K562 (cell line): ENCODE results near the gene SPINT2. TPM values are rescaled to one million over a fixed set of nuclear protein-coding genes. Genes with fewer than 3 reads are reported as not detected.

Experiments
- CREBBP ChIP-seq: IDR thresholded peaks from one replicate; pipeline ENCODE4 v1.6.1; 2012; ENCODE audit warnings: low read depth, mild to moderate bottlenecking, control low read depth, inconsistent platforms, low read length
- CSDE1 ChIP-seq, 2 experiments: fragments of 450-650 bp; IDR thresholded peaks; 2 replicates each; pipeline ENCODE4 v1.6.1; 2016; ENCODE audit warnings: mild to moderate bottlenecking in 1 of 2
- ETV1 ChIP-seq: fragments of 450-650 bp; conservative IDR thresholded peaks from 2 replicates; pipeline ENCODE4 v1.6.1; 2016; ENCODE audit warnings: missing genetic modification characterization, control low read depth, low read depth, missing compliant biosample characterization
- IFI16 ChIP-seq: fragments of 250-450 bp; sonication (Bioruptor Pico); IDR thresholded peaks from 2 replicates; pipeline ENCODE4 v2.1.2; 2022; ENCODE audit warnings: mild to moderate bottlenecking, inconsistent platforms
- JUND ChIP-seq, 2 experiments: IDR thresholded peaks; 2 replicates in 1 of 2; 3 replicates in 1 of 2; pipeline ENCODE4 v1.6.1; 2011; ENCODE audit warnings: borderline replicate concordance in 2 of 2, low read depth in 2 of 2, low read length in 2 of 2, improper control_type of control experiment in 1 of 2, missing biosample characterization in 1 of 2, missing genetic modification characterization in 1 of 2, missing genetic modification reagents in 1 of 2
- KLF1 ChIP-seq: fragments of 450-650 bp; IDR thresholded peaks from 2 replicates; pipeline ENCODE4 v1.6.1; 2016; ENCODE audit warnings: missing genetic modification characterization, missing compliant biosample characterization
- MAZ ChIP-seq, 2 experiments: fragments of 450-650 bp in 1 of 2; sonication (generic) in 1 of 2; formaldehyde crosslinking; IDR thresholded peaks in 1 of 2; conservative IDR thresholded peaks in 1 of 2; 2 replicates each; pipeline versions ENCODE4 v1.4.0 to v1.5.0; 2020; ENCODE audit warnings: mild to moderate bottlenecking in 1 of 2, missing genetic modification reagents in 1 of 2
- MYC ChIP-seq, 2 experiments: fragments of 250-450 bp in 1 of 2; sonication (Bioruptor Pico) in 1 of 2; IDR thresholded peaks; 2 replicates each; pipeline versions ENCODE4 v1.5.1 to v1.6.1; 2012 to 2021; ENCODE audit warnings: low read depth in 2 of 2, borderline replicate concordance in 1 of 2, improper control_type of control experiment in 1 of 2, low read length in 1 of 2, mild to moderate bottlenecking in 1 of 2, moderate library complexity in 1 of 2
- NCOA2 ChIP-seq, 2 experiments: fragments of 450-650 bp; IDR thresholded peaks; 2 replicates each; pipeline ENCODE4 v1.6.1; 2018; ENCODE audit warnings: mild to moderate bottlenecking in 2 of 2, moderate library complexity in 1 of 2; ENCODE audit not compliant: partially characterized antibody in 2 of 2
- OTX1 ChIP-seq: fragments of 450-650 bp; formaldehyde crosslinking; IDR thresholded peaks from 2 replicates; pipeline ENCODE4 v1.4.0; 2022; ENCODE audit warnings: mild to moderate bottlenecking
- RBFOX2 ChIP-seq: fragments of 200-400 bp; formaldehyde crosslinking; IDR thresholded peaks from 2 replicates; pipeline ENCODE4 v1.6.1; 2017; ENCODE audit warnings: low read depth, mild to moderate bottlenecking, low read length, moderate library complexity
- RBM39 ChIP-seq: fragments of 200-400 bp; formaldehyde crosslinking; optimal IDR thresholded peaks from 2 replicates; pipeline ENCODE3; 2018; ENCODE audit warnings: low read depth, low read length
- SP1 ChIP-seq: sonication (generic); formaldehyde crosslinking; IDR thresholded peaks from 2 replicates; pipeline ENCODE4 v1.8.1; 2022; ENCODE audit warnings: mild to moderate bottlenecking, missing genetic modification reagents
- TCF7 ChIP-seq: sonication (generic); IDR thresholded peaks from 2 replicates; pipeline ENCODE4 v1.6.1; 2016; ENCODE audit warnings: antibody characterized with exemption, borderline replicate concordance
- XRCC5 ChIP-seq: fragments of 200-400 bp; formaldehyde crosslinking; IDR thresholded peaks from 2 replicates; pipeline ENCODE4 v1.6.1; 2017; ENCODE audit warnings: low read depth, mild to moderate bottlenecking, low read length
- YY1 ChIP-seq, 3 experiments: IDR thresholded peaks; 2 replicates each; pipeline ENCODE4 v1.6.1; 2011; ENCODE audit warnings: low read length in 2 of 3, mild to moderate bottlenecking in 2 of 3, moderate library complexity in 2 of 3, borderline replicate concordance in 1 of 3, control low read depth in 1 of 3, low read depth in 1 of 3; ENCODE audit not compliant: insufficient read depth in 3 of 3, insufficient replicate concordance in 2 of 3, control insufficient read depth in 1 of 3, insufficient read length in 1 of 3; ENCODE audit errors: extremely low read depth in 1 of 3
- ZBTB17 ChIP-seq: fragments of 450-650 bp; formaldehyde crosslinking; IDR thresholded peaks from 2 replicates; pipeline ENCODE4 v1.4.0; 2020; ENCODE audit warnings: mild to moderate bottlenecking
- ZNF324 ChIP-seq: fragments of 250-450 bp; sonication (Bioruptor Pico); IDR thresholded peaks from 2 replicates; pipeline ENCODE4 v1.4.0; 2020; ENCODE audit warnings: mild to moderate bottlenecking
- ZNF830 ChIP-seq: fragments of 250-450 bp; sonication (Bioruptor Pico); IDR thresholded peaks from 2 replicates; pipeline ENCODE4 v1.5.0; 2021; ENCODE audit warnings: mild to moderate bottlenecking
- polyA plus RNA-seq, 8 experiments: library from polyadenylated mRNA; depleted of rRNA in 4 of 8; stranded (reverse) in 5 of 8; unstranded in 3 of 8; fragments of >200 nt; fragmentation: Nextera tagmentation in 2 of 8; fragmentation: Illumina TruSeq in 1 of 8; extraction: Ambion mirVana in 2 of 8; extraction: Trizol in 1 of 8; gene quantifications; 2 replicates each; pipeline versions ENCODE4 v1.2.1 to v1.2.3, GENCODE V29; 2011 to 2014; ENCODE audit warnings: inconsistent platforms in 1 of 8, missing spikeins in 1 of 8
- total RNA-seq, 7 experiments: library from RNA; depleted of rRNA in 6 of 7; stranded (reverse); fragments of >200 nt in 6 of 7; fragmentation: Illumina TruSeq in 2 of 7; extraction: Trizol in 2 of 7; gene quantifications; 2 replicates each; pipeline versions ENCODE4 v1.2.1 to v1.2.3, GENCODE V29; 2011 to 2021; ENCODE audit warnings: low replicate concordance in 1 of 7
- TF ChIP-seq, protein P1 (sequence below): fragments of 450-650 bp; IDR thresholded peaks from 2 replicates; pipeline ENCODE4 v1.6.1; 2017; ENCODE audit warnings: antibody characterized with exemption
- TF ChIP-seq, protein P2 (sequence below), 2 experiments: fragments of 450-650 bp; conservative IDR thresholded peaks; 2 replicates each; pipeline ENCODE4 v1.6.1; 2017; ENCODE audit warnings: mild to moderate bottlenecking in 2 of 2, moderate library complexity in 2 of 2
- TF ChIP-seq, protein P3 (sequence below): fragments of 450-650 bp; conservative IDR thresholded peaks from 2 replicates; pipeline ENCODE4 v1.6.1; 2016; ENCODE audit warnings: missing genetic modification characterization, low read depth, mild to moderate bottlenecking, missing compliant biosample characterization, moderate library complexity

SPINT2 gene
- total and polyA plus RNA-seq, 9 of the 15 experiments (the other 6 are each of a cell fraction or from before 2014, with no cell fraction given): 0.65 to 4.5 (median 3.4) TPM

DNA sequence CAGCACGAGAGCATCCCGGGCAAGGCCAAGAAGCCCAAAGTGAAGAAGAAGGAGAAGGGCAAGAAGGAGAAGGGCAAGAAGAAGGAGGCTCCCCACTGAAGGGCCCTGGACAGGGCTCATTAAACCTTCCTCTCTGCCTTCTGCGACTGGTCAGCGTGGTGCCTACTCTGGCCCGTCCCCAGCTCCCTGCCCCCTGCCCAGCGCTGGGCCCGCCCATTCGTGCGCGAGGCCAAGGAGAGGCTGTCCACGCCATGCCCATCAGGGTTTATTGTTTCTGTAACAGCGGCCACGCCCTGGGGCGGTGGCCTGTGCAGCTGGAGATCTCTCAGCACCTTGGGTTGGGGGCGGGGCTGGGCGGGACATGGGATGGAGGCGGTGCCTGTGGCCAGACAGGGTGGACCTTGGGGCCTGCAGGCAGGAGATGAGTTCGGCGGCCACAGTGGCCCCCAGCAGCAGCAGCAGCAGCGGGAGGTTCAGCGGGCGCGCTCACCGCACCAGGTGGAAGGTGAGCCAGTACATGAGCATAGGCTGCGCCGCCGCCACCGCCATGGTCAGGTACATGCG lies 40.6 kb downstream of the SPINT2 start (continued):
- TF ChIP-seq ETV1 (no peak), ZBTB17 (CRISPR knock-in tag) (peak; percentile 52; the same call in 1 of the 2 replicates), YY1 (IDR thresholded peaks at IDR 0.05; ENCODE audit: borderline replicate concordance in 1 of 3, control insufficient read depth in 1 of 3, extremely low read depth in 1 of 3, insufficient read depth in 3 of 3, insufficient read length in 1 of 3, insufficient replicate concordance in 2 of 3, low read depth in 1 of 3, low read length in 2 of 3) (peak in 2 of 3 experiments; percentile 13 to 42), RBM39 (peak; percentile 16), NCOA2 (IDR thresholded peaks at IDR 0.05; ENCODE audit: partially characterized antibody in 2 of 2) (no peak), RBFOX2 (peak; percentile 56), ZNF324 (CRISPR knock-in tag) (no peak), KLF1 (tag) (peak; percentile 93), JUND (IDR thresholded peaks at IDR 0.05; ENCODE audit: borderline replicate concordance, low read depth, low read length) (peak; percentile 42; the same call in 1 of the 2 replicates), JUND (tag; IDR thresholded peaks at IDR 0.05; ENCODE audit: borderline replicate concordance, low read depth, low read length) (no peak), OTX1 (no peak), XRCC5 (0 out of 2 replicates have a peak, but pooled peaks have one; percentile 22), CREBBP (no peak), TCF7 (0 out of 2 replicates have a peak, but pooled peaks have one; percentile 17), SP1 (CRISPR knock-in tag) (peak; percentile 75; the same call in 1 of the 2 replicates), ZNF830 (CRISPR knock-in tag) (no peak), CSDE1 (IDR thresholded peaks at IDR 0.05) (no peak), IFI16 (CRISPR knock-in tag) (no peak), MAZ (CRISPR knock-in tag; conservative IDR thresholded peaks at IDR 0.05 in 1 of 2, IDR thresholded peaks at IDR 0.05 in 1 of 2) (peak; percentile 44 to 96; a peak in 3 of 4 replicates), MYC (IDR thresholded peaks at IDR 0.05; ENCODE audit: low read depth, low read length) (peak; percentile 57; the same call in 1 of the 2 replicates), MYC (CRISPR knock-in tag; IDR thresholded peaks at IDR 0.05; ENCODE audit: borderline replicate concordance, low read depth) (no peak)
- TF ChIP-seq, protein P1, sequence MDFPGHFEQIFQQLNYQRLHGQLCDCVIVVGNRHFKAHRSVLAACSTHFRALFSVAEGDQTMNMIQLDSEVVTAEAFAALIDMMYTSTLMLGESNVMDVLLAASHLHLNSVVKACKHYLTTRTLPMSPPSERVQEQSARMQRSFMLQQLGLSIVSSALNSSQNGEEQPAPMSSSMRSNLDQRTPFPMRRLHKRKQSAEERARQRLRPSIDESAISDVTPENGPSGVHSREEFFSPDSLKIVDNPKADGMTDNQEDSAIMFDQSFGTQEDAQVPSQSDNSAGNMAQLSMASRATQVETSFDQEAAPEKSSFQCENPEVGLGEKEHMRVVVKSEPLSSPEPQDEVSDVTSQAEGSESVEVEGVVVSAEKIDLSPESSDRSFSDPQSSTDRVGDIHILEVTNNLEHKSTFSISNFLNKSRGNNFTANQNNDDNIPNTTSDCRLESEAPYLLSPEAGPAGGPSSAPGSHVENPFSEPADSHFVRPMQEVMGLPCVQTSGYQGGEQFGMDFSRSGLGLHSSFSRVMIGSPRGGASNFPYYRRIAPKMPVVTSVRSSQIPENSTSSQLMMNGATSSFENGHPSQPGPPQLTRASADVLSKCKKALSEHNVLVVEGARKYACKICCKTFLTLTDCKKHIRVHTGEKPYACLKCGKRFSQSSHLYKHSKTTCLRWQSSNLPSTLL: no peak
- TF ChIP-seq, protein P2, sequence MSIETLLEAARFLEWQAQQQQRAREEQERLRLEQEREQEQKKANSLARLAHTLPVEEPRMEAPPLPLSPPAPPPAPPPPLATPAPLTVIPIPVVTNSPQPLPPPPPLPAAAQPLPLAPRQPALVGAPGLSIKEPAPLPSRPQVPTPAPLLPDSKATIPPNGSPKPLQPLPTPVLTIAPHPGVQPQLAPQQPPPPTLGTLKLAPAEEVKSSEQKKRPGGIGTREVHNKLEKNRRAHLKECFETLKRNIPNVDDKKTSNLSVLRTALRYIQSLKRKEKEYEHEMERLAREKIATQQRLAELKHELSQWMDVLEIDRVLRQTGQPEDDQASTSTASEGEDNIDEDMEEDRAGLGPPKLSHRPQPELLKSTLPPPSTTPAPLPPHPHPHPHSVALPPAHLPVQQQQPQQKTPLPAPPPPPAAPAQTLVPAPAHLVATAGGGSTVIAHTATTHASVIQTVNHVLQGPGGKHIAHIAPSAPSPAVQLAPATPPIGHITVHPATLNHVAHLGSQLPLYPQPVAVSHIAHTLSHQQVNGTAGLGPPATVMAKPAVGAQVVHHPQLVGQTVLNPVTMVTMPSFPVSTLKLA (conservative IDR thresholded peaks at IDR 0.05): peak; percentile 77 to 87
- TF ChIP-seq, protein P3, sequence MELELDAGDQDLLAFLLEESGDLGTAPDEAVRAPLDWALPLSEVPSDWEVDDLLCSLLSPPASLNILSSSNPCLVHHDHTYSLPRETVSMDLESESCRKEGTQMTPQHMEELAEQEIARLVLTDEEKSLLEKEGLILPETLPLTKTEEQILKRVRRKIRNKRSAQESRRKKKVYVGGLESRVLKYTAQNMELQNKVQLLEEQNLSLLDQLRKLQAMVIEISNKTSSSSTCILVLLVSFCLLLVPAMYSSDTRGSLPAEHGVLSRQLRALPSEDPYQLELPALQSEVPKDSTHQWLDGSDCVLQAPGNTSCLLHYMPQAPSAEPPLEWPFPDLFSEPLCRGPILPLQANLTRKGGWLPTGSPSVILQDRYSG (tag): no peak
